NK-92 (cell line): ENCODE results near the gene PLEKHA6.

ENCODE experiments used
- DNase-seq: peaks from one replicate; lab custom pipeline; 2025; ENCODE audit not compliant: unreplicated experiment; lab: John Stamatoyannopoulos, UW

PLEKHA6 gene

GRCh38 chr1:204221271-204221670 lies 138.5 kb downstream of the PLEKHA6 start:
- DNase-seq: no peak

GRCh38 chr1:204219971-204220616 lies 139.6 kb downstream of the PLEKHA6 start:
- DNase-seq: no peak

GRCh38 chr1:204218552-204218951 lies 141.2 kb downstream of the PLEKHA6 start:
- no peak for DNase-seq

- no peak for DNase-seq
These were observed 142.1 kb downstream of the PLEKHA6 start for GRCh38 chr1:204217648-204218000.

- DNase-seq: no peak
These were observed 142.7 kb downstream of the PLEKHA6 start for GRCh38 chr1:204216880-204217647.

- DNase-seq: no peak
These were observed 143.5 kb downstream of the PLEKHA6 start for GRCh38 chr1:204216236-204216635.

- no peak for DNase-seq
These were observed 145.8 kb downstream of the PLEKHA6 start, which contains the start of gene GOLT1A for GRCh38 chr1:204213668-204214662. TSS of gene GOLT1A (minus strand) at chr1:204213988. CDS start at chr1:204213906, 82 bp downstream.

GRCh38 chr1:204212715-204213114 lies 147.0 kb downstream of the PLEKHA6 start:
- no peak for DNase-seq

- DNase-seq: no peak
These were observed 148.7 kb downstream of the PLEKHA6 start for GRCh38 chr1:204211046-204211445.

GRCh38 chr1:204207136-204207616 lies 152.6 kb downstream of the PLEKHA6 start:
- DNase-seq: no peak

- DNase-seq: no peak
These were observed 153.6 kb downstream of the PLEKHA6 start for GRCh38 chr1:204206121-204206520.

GRCh38 chr1:204205486-204205885 lies 154.2 kb downstream of the PLEKHA6 start:
- DNase-seq: no peak

GRCh38 chr1:204204944-204205343 lies 154.8 kb downstream of the PLEKHA6 start:
- no peak for DNase-seq

GRCh38 chr1:204203206-204203767 lies 156.4 kb downstream of the PLEKHA6 start:
- no peak for DNase-seq

- no peak for DNase-seq
These were observed 157.2 kb downstream of the PLEKHA6 start for GRCh38 chr1:204202481-204202880.

GRCh38 chr1:204201348-204202040 lies 158.2 kb downstream of the PLEKHA6 start:
- DNase-seq: no peak

- DNase-seq: no peak
These were observed 160.2 kb downstream of the PLEKHA6 start for GRCh38 chr1:204199579-204199978.

- no peak for DNase-seq
These were observed 161.1 kb downstream of the PLEKHA6 start for GRCh38 chr1:204198348-204199340.

- DNase-seq: no peak
These were observed 162.7 kb downstream of the PLEKHA6 start for GRCh38 chr1:204197068-204197467.
